HT-29 (cell line): ENCODE data around the gene PCDHB10. TPM values are rescaled to one million over a fixed set of nuclear protein-coding genes. Genes with fewer than 3 reads are reported as not detected.
"Not testable (repeated sequence)": the region's sequence is repeated elsewhere in the genome, so short reads cannot be mapped to it uniquely, and the experiment has no call there.

Source experiments
- DNase-seq: peaks from one replicate; pipeline ENCODE4 v3.0.0-alpha.2; 2015; ENCODE audit warnings: low spot score
- total RNA-seq: library from RNA; depleted of rRNA; stranded (reverse); fragments of >200 nt; shearing (Covaris generic); gene quantifications from 2 replicates; pipeline ENCODE4 v1.2.3, GENCODE V29; 2014; rRNA removed

The PCDHB10 gene
- total RNA-seq: 0.05 TPM in 1 of 2 replicates, not detected in the other

- DNase-seq: peak; percentile 54
These were observed at the start of gene PCDHB10 for GRCh38 chr5:141192110-141192725. Gene PCDHB10, plus strand, starts transcription at chr5:141192353. Its CDS starts 200 bp downstream, at chr5:141192553.

GRCh38 chr5:141149812-141150211 is 42.3 kb upstream of the PCDHB10 start, which contains the start of gene PCDHB6:
Gene PCDHB6, plus strand, starts transcription at chr5:141150057. Its CDS starts 201 bp downstream, at chr5:141150258.
- DNase-seq: no peak

- no peak for DNase-seq
These were observed 41.7 kb upstream of the PCDHB10 start for GRCh38 chr5:141150224-141150992.

GRCh38 chr5:141150993-141151325 is 41.2 kb upstream of the PCDHB10 start:
- no peak for DNase-seq

GRCh38 chr5:141151632-141152031 is 40.5 kb upstream of the PCDHB10 start:
- DNase-seq: not testable (repeated sequence)

GRCh38 chr5:141152096-141152495 is 40.1 kb upstream of the PCDHB10 start:
- DNase-seq: not testable (repeated sequence)

- no peak for DNase-seq
These were observed 36.4 kb upstream of the PCDHB10 start for GRCh38 chr5:141155540-141156374.

- not testable (repeated sequence) for DNase-seq
These were observed 34.8 kb upstream of the PCDHB10 start for GRCh38 chr5:141157356-141157755.

- not testable (repeated sequence) for DNase-seq
These were observed 34.3 kb upstream of the PCDHB10 start for GRCh38 chr5:141157901-141158300.

- DNase-seq: peak; percentile 16
These were observed 19.6 kb upstream of the PCDHB10 start, which contains the start of gene PCDHB7 for GRCh38 chr5:141172381-141173204. Gene PCDHB7, plus strand, starts transcription at chr5:141172644. Its CDS starts 192 bp downstream, at chr5:141172836.

GRCh38 chr5:141174291-141175104 is 17.7 kb upstream of the PCDHB10 start:
- DNase-seq: not testable (repeated sequence)

GRCh38 chr5:141175933-141176332 is 16.2 kb upstream of the PCDHB10 start:
- no peak for DNase-seq

GRCh38 chr5:141177577-141178191 is 14.5 kb upstream of the PCDHB10 start, which contains the start of gene PCDHB8:
Gene PCDHB8, plus strand, starts transcription at chr5:141177790. Its CDS starts 245 bp downstream, at chr5:141178035.
- not testable (repeated sequence) for DNase-seq

GRCh38 chr5:141179371-141179770 is 12.8 kb upstream of the PCDHB10 start:
- not testable (repeated sequence) for DNase-seq

- DNase-seq: not testable (repeated sequence)
These were observed 12.3 kb upstream of the PCDHB10 start for GRCh38 chr5:141179876-141180275.

- no peak for DNase-seq
These were observed 11.8 kb upstream of the PCDHB10 start for GRCh38 chr5:141180313-141180712.

GRCh38 chr5:141182248-141182647 is 9.9 kb upstream of the PCDHB10 start, which contains the start of gene PCDHB16:
Gene PCDHB16, plus strand, starts transcription at chr5:141182387. Its CDS starts 173 bp downstream, at chr5:141182560.
- peak; percentile 35 for DNase-seq

- not testable (repeated sequence) for DNase-seq
These were observed 7.9 kb upstream of the PCDHB10 start for GRCh38 chr5:141184117-141184855.
